Neural cell (in vitro differentiated cells): ENCODE data around the gene FBXO10.
A peak's percentile ranks its signal among the peaks of the same experiment; 100 is the strongest.

Source experiments
- CTCF ChIP-seq: fragments of 450-650 bp; IDR thresholded peaks from 2 replicates; pipeline ENCODE4 v1.5.1; 2014; ENCODE audit warnings: antibody characterized with exemption, mild to moderate bottlenecking, moderate library complexity; ENCODE audit not compliant: poor library complexity, severe bottlenecking
- POLR2AphosphoS5 ChIP-seq: IDR thresholded peaks from 2 replicates; pipeline ENCODE4 v1.6.1; 2012
- TAF1 ChIP-seq: IDR thresholded peaks from 2 replicates; pipeline ENCODE4 v1.6.1; 2012; ENCODE audit warnings: low read depth
- TF ChIP-seq, protein P1 (sequence below): IDR thresholded peaks from 2 replicates; pipeline ENCODE4 v1.6.1; 2012; ENCODE audit warnings: borderline replicate concordance

- no peak for TF ChIP-seq CTCF
- TF ChIP-seq POLR2AphosphoS5: peak; percentile 90
- no peak for TF ChIP-seq TAF1
- TF ChIP-seq, protein P1, sequence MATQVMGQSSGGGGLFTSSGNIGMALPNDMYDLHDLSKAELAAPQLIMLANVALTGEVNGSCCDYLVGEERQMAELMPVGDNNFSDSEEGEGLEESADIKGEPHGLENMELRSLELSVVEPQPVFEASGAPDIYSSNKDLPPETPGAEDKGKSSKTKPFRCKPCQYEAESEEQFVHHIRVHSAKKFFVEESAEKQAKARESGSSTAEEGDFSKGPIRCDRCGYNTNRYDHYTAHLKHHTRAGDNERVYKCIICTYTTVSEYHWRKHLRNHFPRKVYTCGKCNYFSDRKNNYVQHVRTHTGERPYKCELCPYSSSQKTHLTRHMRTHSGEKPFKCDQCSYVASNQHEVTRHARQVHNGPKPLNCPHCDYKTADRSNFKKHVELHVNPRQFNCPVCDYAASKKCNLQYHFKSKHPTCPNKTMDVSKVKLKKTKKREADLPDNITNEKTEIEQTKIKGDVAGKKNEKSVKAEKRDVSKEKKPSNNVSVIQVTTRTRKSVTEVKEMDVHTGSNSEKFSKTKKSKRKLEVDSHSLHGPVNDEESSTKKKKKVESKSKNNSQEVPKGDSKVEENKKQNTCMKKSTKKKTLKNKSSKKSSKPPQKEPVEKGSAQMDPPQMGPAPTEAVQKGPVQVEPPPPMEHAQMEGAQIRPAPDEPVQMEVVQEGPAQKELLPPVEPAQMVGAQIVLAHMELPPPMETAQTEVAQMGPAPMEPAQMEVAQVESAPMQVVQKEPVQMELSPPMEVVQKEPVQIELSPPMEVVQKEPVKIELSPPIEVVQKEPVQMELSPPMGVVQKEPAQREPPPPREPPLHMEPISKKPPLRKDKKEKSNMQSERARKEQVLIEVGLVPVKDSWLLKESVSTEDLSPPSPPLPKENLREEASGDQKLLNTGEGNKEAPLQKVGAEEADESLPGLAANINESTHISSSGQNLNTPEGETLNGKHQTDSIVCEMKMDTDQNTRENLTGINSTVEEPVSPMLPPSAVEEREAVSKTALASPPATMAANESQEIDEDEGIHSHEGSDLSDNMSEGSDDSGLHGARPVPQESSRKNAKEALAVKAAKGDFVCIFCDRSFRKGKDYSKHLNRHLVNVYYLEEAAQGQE: no peak
Observed at GRCh38 chr9:37465249-37466036, 110.7 kb downstream of the FBXO10 start, which contains the start of gene ZBTB5.
